SK-N-SH (cell line): ENCODE results near the gene CCDC177.

Experiments used
- SIN3A ChIP-seq: IDR thresholded peaks from 2 replicates; pipeline ENCODE4 v1.6.1; 2012; ENCODE audit warnings: low read depth, mild to moderate bottlenecking, low read length, moderate library complexity, borderline replicate concordance
- ZBTB33 ChIP-seq: IDR thresholded peaks from 2 replicates; pipeline ENCODE4 v1.4.0; 2012; ENCODE audit warnings: low read depth, borderline replicate concordance

DNA sequence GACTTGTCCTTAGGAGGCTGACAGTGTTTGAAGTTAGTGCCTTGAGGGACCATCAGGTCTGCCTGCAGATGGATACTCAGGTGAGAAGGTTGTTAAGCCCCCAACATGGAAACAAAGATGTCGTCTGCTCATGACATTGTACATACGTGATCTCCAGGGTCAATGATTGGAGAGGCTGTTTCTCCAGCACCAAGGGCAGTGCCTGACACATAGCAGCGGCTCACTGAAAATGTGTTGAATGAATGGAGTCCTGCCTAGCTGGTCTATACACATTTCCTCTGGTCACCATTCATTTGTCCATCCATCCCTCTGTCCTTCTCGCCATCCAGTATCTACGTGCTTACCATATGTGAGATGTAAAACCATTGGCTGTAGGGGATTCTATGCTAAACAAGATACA, 7.1 kb downstream of the CCDC177 start:
- TF ChIP-seq ZBTB33: no peak
- no peak for TF ChIP-seq SIN3A
